AG10803 (cell line): ENCODE results near the gene INTS7.
"Not testable (repeated sequence)": the region's sequence is repeated elsewhere in the genome, so short reads cannot be mapped to it uniquely, and the experiment has no call there.

Experiments used
- DNase-seq: peaks from one replicate; pipeline ENCODE4 v3.0.0; 2010; ENCODE audit warnings: low read depth
- H3K4me3 ChIP-seq: 2 replicates; pipeline ENCODE4 v1.5.1; 2011; ENCODE audit warnings: mild to moderate bottlenecking, low read length, control low read depth
- TF ChIP-seq, protein P1 (sequence below): conservative IDR thresholded peaks from 2 replicates; pipeline ENCODE4 v1.5.1; 2011; ENCODE audit warnings: mild to moderate bottlenecking, low read length, control low read depth, inconsistent platforms

INTS7 gene

GRCh38 chr1:211973541-211973940 lies 61.8 kb downstream of the INTS7 start:
- TF ChIP-seq, protein P1, sequence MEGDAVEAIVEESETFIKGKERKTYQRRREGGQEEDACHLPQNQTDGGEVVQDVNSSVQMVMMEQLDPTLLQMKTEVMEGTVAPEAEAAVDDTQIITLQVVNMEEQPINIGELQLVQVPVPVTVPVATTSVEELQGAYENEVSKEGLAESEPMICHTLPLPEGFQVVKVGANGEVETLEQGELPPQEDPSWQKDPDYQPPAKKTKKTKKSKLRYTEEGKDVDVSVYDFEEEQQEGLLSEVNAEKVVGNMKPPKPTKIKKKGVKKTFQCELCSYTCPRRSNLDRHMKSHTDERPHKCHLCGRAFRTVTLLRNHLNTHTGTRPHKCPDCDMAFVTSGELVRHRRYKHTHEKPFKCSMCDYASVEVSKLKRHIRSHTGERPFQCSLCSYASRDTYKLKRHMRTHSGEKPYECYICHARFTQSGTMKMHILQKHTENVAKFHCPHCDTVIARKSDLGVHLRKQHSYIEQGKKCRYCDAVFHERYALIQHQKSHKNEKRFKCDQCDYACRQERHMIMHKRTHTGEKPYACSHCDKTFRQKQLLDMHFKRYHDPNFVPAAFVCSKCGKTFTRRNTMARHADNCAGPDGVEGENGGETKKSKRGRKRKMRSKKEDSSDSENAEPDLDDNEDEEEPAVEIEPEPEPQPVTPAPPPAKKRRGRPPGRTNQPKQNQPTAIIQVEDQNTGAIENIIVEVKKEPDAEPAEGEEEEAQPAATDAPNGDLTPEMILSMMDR, result no peak
- DNase-seq, result no peak
- H3K4me3 ChIP-seq, result no peak overlapping the region

- DNase-seq, result no peak
- TF ChIP-seq, protein P1, result no peak
- H3K4me3 ChIP-seq, result no peak overlapping the region
Measured at GRCh38 chr1:211968200-211968834, 67.0 kb downstream of the INTS7 start.

- H3K4me3 ChIP-seq, result no peak overlapping the region
- TF ChIP-seq, protein P1, result no peak
- no peak for DNase-seq
Measured at GRCh38 chr1:211967704-211968103, 67.7 kb downstream of the INTS7 start.

GRCh38 chr1:211965108-211965805 lies 70.1 kb downstream of the INTS7 start:
- H3K4me3 ChIP-seq, result no peak overlapping the region
- DNase-seq, result no peak
- TF ChIP-seq, protein P1, result no peak

DNA sequence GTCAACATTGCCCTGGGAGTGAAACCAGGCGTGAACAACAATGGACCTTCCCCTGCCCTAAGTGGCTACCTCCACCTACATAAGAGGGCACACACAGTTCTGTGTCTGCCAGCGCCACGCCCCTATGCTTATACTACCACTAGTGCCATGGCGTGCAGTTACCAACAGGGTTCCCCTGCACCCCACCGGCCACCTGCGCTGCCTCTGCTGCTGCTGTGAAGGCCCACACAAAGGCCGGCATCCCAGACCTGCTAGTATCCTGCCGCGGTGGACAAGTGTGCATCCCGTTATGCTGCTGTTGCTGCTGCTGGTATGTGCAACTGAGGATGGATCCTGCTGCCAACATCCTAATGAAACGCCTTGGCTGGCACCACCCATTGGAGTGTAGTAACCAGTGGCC lies 75.7 kb downstream of the INTS7 start:
- no peak overlapping the region for H3K4me3 ChIP-seq
- DNase-seq, result no peak
- TF ChIP-seq, protein P1, result no peak

DNA sequence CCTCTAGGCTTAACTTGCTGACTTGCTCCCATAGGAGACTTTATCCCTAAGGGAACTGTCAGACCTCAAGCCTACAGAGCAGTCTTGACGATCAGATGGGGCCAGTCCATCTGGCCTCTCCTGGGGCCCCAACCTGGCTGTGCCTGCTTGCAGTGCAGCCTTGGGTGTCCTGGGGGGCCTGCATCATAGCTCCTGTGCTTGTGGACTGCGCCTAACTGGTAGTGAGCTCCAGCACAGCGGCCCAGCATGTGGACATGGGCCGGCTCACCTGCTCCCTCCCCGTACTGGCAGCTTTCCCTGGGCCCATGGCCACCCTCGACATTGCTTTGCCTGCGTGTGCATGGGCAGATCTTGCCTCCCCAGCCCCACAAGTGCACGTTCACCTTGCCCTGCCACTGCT lies 76.1 kb downstream of the INTS7 start:
- DNase-seq, result no peak
- H3K4me3 ChIP-seq, result no peak overlapping the region
- TF ChIP-seq, protein P1, result no peak

DNA sequence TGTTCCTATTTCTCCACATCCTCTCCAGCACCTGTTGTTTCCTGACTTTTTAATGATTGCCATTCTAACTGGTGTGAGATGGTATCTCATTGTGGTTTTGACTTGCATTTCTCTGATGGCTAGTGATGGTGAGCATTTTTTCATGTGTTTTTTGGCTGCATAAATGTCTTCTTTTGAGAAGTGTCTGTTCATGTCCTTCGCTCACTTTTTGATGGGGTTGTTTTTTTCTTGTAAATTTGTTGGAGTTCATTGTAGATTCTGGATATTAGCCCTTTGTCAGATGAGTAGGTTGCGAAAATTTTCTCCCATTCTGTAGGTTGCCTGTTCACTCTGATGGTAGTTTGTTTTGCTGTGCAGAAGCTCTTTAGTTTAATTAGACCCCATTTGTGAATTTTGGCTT lies 81.3 kb downstream of the INTS7 start:
- DNase-seq, H3K4me3 ChIP-seq: not testable (repeated sequence)

GRCh38 chr1:211953543-211953942 lies 81.8 kb downstream of the INTS7 start:
- H3K4me3 ChIP-seq, DNase-seq: not testable (repeated sequence)
